HFFc6 (cell line): ENCODE results near the gene HOXA13. TPM values are rescaled to one million over a fixed set of nuclear protein-coding genes. Genes with fewer than 3 reads are reported as not detected.

Experiments
- DNase-seq: peaks from one replicate; pipeline ENCODE4 v3.0.0-alpha.2; 2018
- H3K27ac Mint-ChIP-seq: 2 replicates; pipeline ENCODE4 v1.8.0; 2020; ENCODE audit warnings: mild to moderate bottlenecking, mixed read lengths
- H3K27me3 Mint-ChIP-seq: 2 replicates; pipeline ENCODE4 v1.8.0; 2021; ENCODE audit warnings: mild to moderate bottlenecking, moderate library complexity, mixed read lengths; ENCODE audit not compliant: insufficient read depth
- H3K36me3 Mint-ChIP-seq: 2 replicates; pipeline ENCODE4 v1.8.0; 2021; ENCODE audit warnings: low read depth, mixed read lengths
- H3K4me1 Mint-ChIP-seq: 2 replicates; pipeline ENCODE4 v1.8.0; 2020; ENCODE audit warnings: low read depth, mixed read lengths
- H3K4me3 Mint-ChIP-seq: 2 replicates; pipeline ENCODE4 v1.8.0; 2020; ENCODE audit warnings: mild to moderate bottlenecking, moderate library complexity, mixed read lengths
- H3K9me3 Mint-ChIP-seq: 2 replicates; pipeline ENCODE4 v1.8.0; 2020; ENCODE audit warnings: mild to moderate bottlenecking, mixed read lengths
- CTCF ChIP-seq: fragments of 200-600 bp; sonication (generic); IDR thresholded peaks from 2 replicates; pipeline ENCODE4 v1.5.0; 2021; ENCODE audit warnings: antibody characterized with exemption, mild to moderate bottlenecking
- total RNA-seq, 6 experiments: library from RNA; stranded (reverse); fragmentation: NEBNext Ultra II Directional; extraction: Animal tissue kit (Norgen Biotek cat#: 25700); gene quantifications; 2 replicates in 1 of 6; 3 replicates in 5 of 6; pipeline ENCODE4 v1.2.3, GENCODE V29; 2021

Gene HOXA13
- total RNA-seq, 6 experiments from 2014 or later: 11.1 to 16.0 (median 13.1) TPM

- Mint-ChIP-seq H3K4me3 (peak overlapping the region; percentile 93), H3K4me1 (peaks cover 59% of the 10 kb centered on the region), H3K9me3 (no peaks in the 10 kb centered on the region), H3K36me3 (peaks cover 56% of the 10 kb centered on the region), H3K27me3 (peaks cover 25% of the 10 kb centered on the region), H3K27ac (peak overlapping the region; percentile 97)
- TF ChIP-seq CTCF: peak; percentile 96
- DNase-seq: peak; percentile 90
Observed at GRCh38 chr7:27179503-27180430, 20.1 kb downstream of the HOXA13 start.

GRCh38 chr7:27179030-27179429, 20.9 kb downstream of the HOXA13 start:
- Mint-ChIP-seq H3K9me3 (no peaks in the 10 kb centered on the region), H3K27ac (peak overlapping the region; percentile 97), H3K4me3 (peak overlapping the region; percentile 93), H3K36me3 (peaks cover 53% of the 10 kb centered on the region), H3K27me3 (peaks cover 20% of the 10 kb centered on the region), H3K4me1 (peaks cover 63% of the 10 kb centered on the region)
- DNase-seq: no peak
- TF ChIP-seq CTCF: no peak

DNA sequence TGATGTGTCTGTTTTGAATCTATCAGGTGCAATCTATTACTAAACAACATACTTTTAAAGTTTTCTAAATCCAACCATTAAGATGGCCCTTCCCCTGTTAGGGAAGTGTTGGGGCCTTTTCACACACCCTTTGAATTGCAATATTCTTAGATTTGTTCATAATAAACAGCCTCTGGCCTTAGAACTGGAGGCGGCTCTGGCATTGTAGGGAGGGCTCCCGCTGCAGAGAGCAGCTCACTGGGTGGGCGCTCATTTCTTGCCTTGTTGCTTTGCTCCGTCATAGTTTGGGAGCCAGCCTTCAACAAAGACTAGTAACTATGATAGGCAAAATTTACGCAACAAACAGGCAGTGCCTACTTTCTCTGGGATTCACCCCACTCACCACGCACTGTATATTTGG, 21.5 kb downstream of the HOXA13 start:
- peaks cover 47% of the 10 kb centered on the region for H3K36me3 Mint-ChIP-seq
- H3K27ac Mint-ChIP-seq: peak overlapping the region; percentile 97
- peaks cover 15% of the 10 kb centered on the region for H3K27me3 Mint-ChIP-seq
- no peak for DNase-seq
- TF ChIP-seq CTCF: no peak
- H3K9me3 Mint-ChIP-seq: no peaks in the 10 kb centered on the region
- peak overlapping the region; percentile 93 for H3K4me3 Mint-ChIP-seq
- H3K4me1 Mint-ChIP-seq: peaks cover 63% of the 10 kb centered on the region

DNA sequence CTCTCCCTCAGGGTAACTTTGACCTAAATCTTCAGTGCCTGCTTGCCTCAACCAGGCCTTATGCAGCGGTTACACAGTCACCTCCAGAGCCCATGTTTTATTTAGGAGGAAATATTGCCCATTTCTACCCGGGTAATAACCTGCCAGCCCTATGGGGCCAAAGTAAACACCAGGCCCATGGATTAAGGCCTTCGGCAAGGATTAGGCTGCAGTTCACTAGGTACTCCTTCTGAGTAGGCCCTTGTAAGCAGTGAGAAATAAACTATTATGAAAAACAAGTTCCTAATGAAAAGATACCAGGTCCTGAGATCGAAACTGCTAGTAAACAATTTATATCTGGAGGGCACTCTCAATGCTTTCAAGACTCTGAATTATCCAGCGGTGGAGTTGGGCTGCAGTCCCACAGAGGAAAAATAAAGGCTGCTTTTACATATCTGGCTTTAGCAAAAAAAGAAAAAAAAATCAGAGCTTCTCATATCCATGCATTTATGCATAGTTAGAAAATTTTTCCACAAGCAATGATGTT, 22.0 kb downstream of the HOXA13 start:
- H3K36me3 Mint-ChIP-seq: peaks cover 44% of the 10 kb centered on the region
- H3K4me3 Mint-ChIP-seq: peak overlapping the region; percentile 93
- H3K27ac Mint-ChIP-seq: peak overlapping the region; percentile 97
- DNase-seq: no peak
- no peaks in the 10 kb centered on the region for H3K9me3 Mint-ChIP-seq
- H3K27me3 Mint-ChIP-seq: peaks cover 15% of the 10 kb centered on the region
- peaks cover 61% of the 10 kb centered on the region for H3K4me1 Mint-ChIP-seq
- no peak for TF ChIP-seq CTCF

- TF ChIP-seq CTCF: no peak
- Mint-ChIP-seq H3K4me3 (peak overlapping the region; percentile 93), H3K4me1 (peaks cover 60% of the 10 kb centered on the region), H3K36me3 (peaks cover 43% of the 10 kb centered on the region), H3K27me3 (peaks cover 18% of the 10 kb centered on the region), H3K27ac (peak overlapping the region; percentile 97), H3K9me3 (no peaks in the 10 kb centered on the region)
- no peak for DNase-seq
Observed at GRCh38 chr7:27176962-27177794, 22.7 kb downstream of the HOXA13 start.
